Upper lobe of right lung (tissue), 1 donor: ENCODE data around the gene HTT. TPM values are rescaled to one million over a fixed set of nuclear protein-coding genes. Genes with fewer than 3 reads are reported as not detected.

Experiments used
- ATAC-seq: fragments of 200-7000 bp; cut with Tn5 transposase; one replicate; pipeline ENCODE4 v1.9.1; 2020; ENCODE audit warnings: mild to moderate bottlenecking, moderate library complexity
- DNase-seq: peaks from one replicate; pipeline ENCODE4 v3.0.0-alpha.2; 2020
- H3K27ac ChIP-seq: fragments of 200-600 bp; one replicate; pipeline ENCODE4 v1.8.0; 2022
- H3K27me3 ChIP-seq: fragments of 200-600 bp; one replicate; pipeline ENCODE4 v1.8.0; 2022; ENCODE audit warnings: mild to moderate bottlenecking
- H3K36me3 ChIP-seq: fragments of 200-600 bp; one replicate; pipeline ENCODE4 v1.8.0; 2022
- H3K4me1 ChIP-seq: fragments of 200-600 bp; one replicate; pipeline ENCODE4 v1.8.0; 2022
- H3K4me3 ChIP-seq: fragments of 200-600 bp; one replicate; pipeline ENCODE4 v1.8.0; 2022; ENCODE audit warnings: mild to moderate bottlenecking
- H3K9me3 ChIP-seq: fragments of 200-600 bp; one replicate; pipeline ENCODE4 v1.8.0; 2022
- CTCF ChIP-seq: fragments of 200-600 bp; IDR thresholded peaks from one replicate; pipeline ENCODE4 v1.8.0; 2022; ENCODE audit warnings: antibody characterized with exemption
- intact Hi-C: fragments of 100-400 bp; cut with DNase I; formaldehyde crosslinking; loops from one replicate; pipeline ENCODE4 v1.11.0; 2022
- total RNA-seq: library from RNA; stranded (reverse); fragmentation: NEBNext Ultra II Directional; extraction: Animal tissue kit (Norgen Biotek cat#: 25700); gene quantifications from one replicate; pipeline ENCODE4 v1.2.1, GENCODE V29; 2021
- donor health status: DM: no; HTN: yes; CAD: no; lungs with severe emphysema.

Gene HTT
- total RNA-seq, 1 donor from 2014 or later = 73.6 TPM

GRCh38 chr4:3074846-3075651 is 568 bp downstream of the HTT start:
- Histone ChIP-seq H3K9me3 (no peaks in the 10 kb centered on the region), H3K4me3 (peak overlapping the region; percentile 81), H3K27me3 (no peaks in the 10 kb centered on the region), H3K27ac (peak overlapping the region; percentile 86), H3K36me3 (no peaks in the 10 kb centered on the region), H3K4me1 (peaks cover 27% of the 10 kb centered on the region)
- TF ChIP-seq CTCF = no peak
- intact Hi-C loops = loop anchor here (10.0 kb wide), 1 partner anchor 210 kb away; no protein-coding TSS in a partner anchor
- ATAC-seq (peak; percentile 28), DNase-seq (peak; percentile 89)

- no peaks in the 10 kb centered on the region for H3K9me3 ChIP-seq
- DNase-seq = no peak
- H3K4me3 ChIP-seq = peak overlapping the region; percentile 81
- ATAC-seq = no peak
- intact Hi-C loops = loop anchor here (10.0 kb wide), 1 partner anchor 209 kb away; no protein-coding TSS in a partner anchor
- TF ChIP-seq CTCF = no peak
- H3K27me3 ChIP-seq = no peaks in the 10 kb centered on the region
- H3K27ac ChIP-seq = peak overlapping the region; percentile 3
- no peaks in the 10 kb centered on the region for H3K36me3 ChIP-seq
- peaks cover 27% of the 10 kb centered on the region for H3K4me1 ChIP-seq
Measured at GRCh38 chr4:3075652-3075981, 1.1 kb downstream of the HTT start.

GRCh38 chr4:3077796-3078195 is 3.3 kb downstream of the HTT start:
- Histone ChIP-seq H3K4me3 (no peak overlapping the region), H3K27ac (no peak overlapping the region), H3K9me3 (no peaks in the 10 kb centered on the region), H3K4me1 (peaks cover 27% of the 10 kb centered on the region), H3K36me3 (no peaks in the 10 kb centered on the region), H3K27me3 (no peaks in the 10 kb centered on the region)
- TF ChIP-seq CTCF = no peak
- intact Hi-C loops = loop anchor here (10.0 kb wide), 1 partner anchor 207 kb away; no protein-coding TSS in a partner anchor
- ATAC-seq (no peak), DNase-seq (no peak)

GRCh38 chr4:3079694-3080123 is 5.2 kb downstream of the HTT start:
- H3K27me3 ChIP-seq = no peaks in the 10 kb centered on the region
- ATAC-seq (peak; percentile 38), DNase-seq (no peak)
- intact Hi-C loops = loop anchor here (10.0 kb wide), 1 partner anchor 205 kb away; no protein-coding TSS in a partner anchor
- TF ChIP-seq CTCF = no peak
- H3K4me1 ChIP-seq = peaks cover 22% of the 10 kb centered on the region
- no peaks in the 10 kb centered on the region for H3K36me3 ChIP-seq
- no peaks in the 10 kb centered on the region for H3K9me3 ChIP-seq
- no peak overlapping the region for H3K27ac ChIP-seq
- no peak overlapping the region for H3K4me3 ChIP-seq

GRCh38 chr4:3082925-3083515 is 8.5 kb downstream of the HTT start:
- peaks cover 12% of the 10 kb centered on the region for H3K36me3 ChIP-seq
- H3K4me1 ChIP-seq = peaks cover 9% of the 10 kb centered on the region
- intact Hi-C loops = no loop called here
- H3K27me3 ChIP-seq = no peaks in the 10 kb centered on the region
- TF ChIP-seq CTCF = no peak
- no peaks in the 10 kb centered on the region for H3K9me3 ChIP-seq
- DNase-seq (no peak), ATAC-seq (no peak)
- H3K27ac ChIP-seq = no peak overlapping the region
- H3K4me3 ChIP-seq = no peak overlapping the region
